ENCODE measurements around the gene UBE2G1. TPM values are rescaled to one million over a fixed set of nuclear protein-coding genes. Genes with fewer than 3 reads are reported as not detected.

The UBE2G1 gene
- total and polyA plus RNA-seq, 9 of the 15 experiments (the other 6 are each of a cell fraction or from before 2014, with no cell fraction given): 10.1 to 65.9 (median 29.7) TPM

DNA sequence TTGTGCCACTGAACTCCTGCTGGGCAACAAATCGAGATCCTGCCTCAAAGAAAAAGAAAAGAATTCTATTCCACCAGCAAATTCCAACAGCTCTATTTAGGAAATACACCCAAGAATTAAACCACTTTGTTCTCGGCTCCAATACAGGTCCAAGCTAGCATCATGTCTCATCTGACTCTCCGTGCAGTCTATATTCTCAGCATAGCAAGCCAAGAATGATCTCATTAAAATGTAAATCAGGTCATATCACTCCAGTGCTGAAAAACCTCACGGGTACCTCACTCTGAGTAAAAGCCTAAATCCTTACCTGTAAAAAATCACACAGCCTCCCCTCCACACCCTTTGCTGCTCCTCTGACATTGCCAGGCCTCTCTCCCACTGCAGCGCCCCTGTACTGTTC, 23.9 kb downstream of the UBE2G1 start:
- TF ChIP-seq ZNF121 (CRISPR knock-in tag; conservative IDR thresholded peaks at IDR 0.05) (no peak), SIX5 (IDR thresholded peaks at IDR 0.05; ENCODE audit: borderline replicate concordance in 1 of 2, insufficient read depth in 1 of 2, low read depth in 1 of 2, low read length in 2 of 2) (no peak)
- in situ Hi-C loops (cut with MboI): no loop called here
- no peak for ATAC-seq
- BruUV-seq (replicated peaks): no TSS peak
- H3K9me3 ChIP-seq (replicated peaks; ENCODE audit: control insufficient read depth, insufficient read depth, low read depth, low read length): no peaks in the 10 kb centered on the region
- no peak overlapping the region for H3K9ac ChIP-seq (ENCODE audit: insufficient read depth in 1 of 2, low read depth in 2 of 2, low read length in 2 of 2)
- H4K20me1 ChIP-seq (replicated peaks; ENCODE audit: control insufficient read depth, insufficient read depth, low read length): peaks cover 19% of the 10 kb centered on the region
- no peaks in the 10 kb centered on the region for H3K36me3 ChIP-seq (ENCODE audit: control insufficient read depth, insufficient read depth, low read length)
- no peaks in the 10 kb centered on the region for H3K27me3 ChIP-seq (ENCODE audit: control insufficient read depth in 2 of 2, insufficient read depth in 2 of 2, low read length in 2 of 2)
- H3K79me2 ChIP-seq (ENCODE audit: control insufficient read depth, insufficient read depth, low read length): peaks cover 95% of the 10 kb centered on the region
- no peak overlapping the region for H3K27ac ChIP-seq (ENCODE audit: extremely low read depth, low read depth, low read length)
- FAIRE-seq: no peak
- DNase-seq (ENCODE audit: extremely low read depth in 1 of 4, low spot score in 3 of 4): no peak
- H3K9me1 ChIP-seq (ENCODE audit: control insufficient read depth, insufficient read depth, low read length): peaks cover 6% of the 10 kb centered on the region
- POLR2A ChIA-PET: no interaction called here
- 64% methylated on average over 5 of the region's 5 CpGs for WGBS (ENCODE audit: insufficient coverage, low coverage, missing lambda C conversion rate)
- no peak overlapping the region for H2AFZ ChIP-seq (ENCODE audit: low read depth, low read length)
- H3K4me3 ChIP-seq: no peak overlapping the region
- H3K4me2 ChIP-seq (ENCODE audit: insufficient read depth, low read length): no peak overlapping the region
- peaks cover 17 to 19% of the 10 kb centered on the region in 2 experiments; a peak in 4 of 5 replicates for H3K4me1 ChIP-seq (replicated peaks in 1 of 2; ENCODE audit: control insufficient read depth in 2 of 2, insufficient read depth in 2 of 2, low read length in 2 of 2)
- intact Hi-C loops (cut with micrococcal nuclease): no loop called here
- CTCF ChIA-PET (ENCODE audit: low intra/inter-chr PET ratio): no interaction called here

GRCh38 chr17:4341616-4341977, 24.9 kb downstream of the UBE2G1 start:
- H3K4me3 ChIP-seq: no peak overlapping the region
- ChIA-PET CTCF (ENCODE audit: low intra/inter-chr PET ratio) (no interaction called here), POLR2A (no interaction called here)
- no TSS peak for BruUV-seq (replicated peaks)
- no peak overlapping the region for H3K27ac ChIP-seq (ENCODE audit: extremely low read depth, low read depth, low read length)
- in situ Hi-C loops (cut with MboI): no loop called here
- peak overlapping the region; percentile 24; the same call in 1 of the 2 replicates for H3K4me2 ChIP-seq (ENCODE audit: insufficient read depth, low read length)
- peaks cover 95% of the 10 kb centered on the region for H3K79me2 ChIP-seq (ENCODE audit: control insufficient read depth, insufficient read depth, low read length)
- intact Hi-C loops (cut with micrococcal nuclease): no loop called here
- H3K9me1 ChIP-seq (ENCODE audit: control insufficient read depth, insufficient read depth, low read length): peaks cover 6% of the 10 kb centered on the region
- H3K27me3 ChIP-seq (ENCODE audit: control insufficient read depth in 2 of 2, insufficient read depth in 2 of 2, low read length in 2 of 2): no peaks in the 10 kb centered on the region
- H3K9me3 ChIP-seq (replicated peaks; ENCODE audit: control insufficient read depth, insufficient read depth, low read depth, low read length): no peaks in the 10 kb centered on the region
- FAIRE-seq (peak; percentile 74), ATAC-seq (peak; percentile 85), DNase-seq (ENCODE audit: extremely low read depth in 1 of 4, low spot score in 3 of 4) (peak; percentile 14 to 66 (median 42))
- no peak overlapping the region for H3K9ac ChIP-seq (ENCODE audit: insufficient read depth in 1 of 2, low read depth in 2 of 2, low read length in 2 of 2)
- H3K4me1 ChIP-seq (replicated peaks in 1 of 2; ENCODE audit: control insufficient read depth in 2 of 2, insufficient read depth in 2 of 2, low read length in 2 of 2): peaks cover 17 to 19% of the 10 kb centered on the region in 2 experiments; a peak in 4 of 5 replicates
- 6% methylated on average over 3 of the region's 4 CpGs for WGBS (ENCODE audit: insufficient coverage, low coverage, missing lambda C conversion rate)
- H3K36me3 ChIP-seq (ENCODE audit: control insufficient read depth, insufficient read depth, low read length): no peaks in the 10 kb centered on the region
- H2AFZ ChIP-seq (ENCODE audit: low read depth, low read length): no peak overlapping the region
- peaks cover 22% of the 10 kb centered on the region for H4K20me1 ChIP-seq (replicated peaks; ENCODE audit: control insufficient read depth, insufficient read depth, low read length)
- TF ChIP-seq ZBTB5 (IDR thresholded peaks at IDR 0.05) (no peak), NFE2L1 (tag; IDR thresholded peaks at IDR 0.05; ENCODE audit: borderline replicate concordance, low read depth) (no peak), GTF2F1 (IDR thresholded peaks at IDR 0.05; ENCODE audit: low read depth, low read length) (no peak), BRF2 (IDR thresholded peaks at IDR 0.05; ENCODE audit: borderline replicate concordance, insufficient read depth, insufficient read length) (no peak), TFAP4 (CRISPR knock-in tag; IDR thresholded peaks at IDR 0.05; ENCODE audit: borderline replicate concordance) (peak; percentile 73), TEAD4 (IDR thresholded peaks at IDR 0.05; ENCODE audit: low read length) (no peak), TEAD4 (CRISPR knock-in tag; IDR thresholded peaks at IDR 0.05; ENCODE audit: borderline replicate concordance) (no peak), DMBX1 (CRISPR knock-in tag; IDR thresholded peaks at IDR 0.05; ENCODE audit: borderline replicate concordance) (no peak), GATAD2A (IDR thresholded peaks at IDR 0.05) (0 out of 2 replicates have a peak, but pooled peaks have one; percentile 49), TAF15 (IDR thresholded peaks at IDR 0.05; ENCODE audit: low read depth, low read length) (no peak), SRSF7 (optimal IDR thresholded peaks at IDR 0.05; ENCODE audit: low read depth, low read length) (no peak)

All from K562 (cell line).